GM12878 (cell line): Measurements from ENCODE around the gene RIMBP2. TPM values are rescaled to one million over a fixed set of nuclear protein-coding genes. Genes with fewer than 3 reads are reported as not detected.

ENCODE experiments used
- ATAC-seq: fragments of 200-7000 bp; cut with Tn5 transposase; 3 replicates; pipeline ENCODE4 v1.9.1; 2020; ENCODE audit warnings: mild to moderate bottlenecking, moderate library complexity
- BruUV-seq: library from RNA; stranded (reverse); fragments of 400-500 nt; replicated peaks from 2 replicates; lab custom pipeline; 2021; lab: Mats Ljungman, UMichigan
- CTCF ChIA-PET: fragments of 300-600 bp; sonication (Branson Sonifier 250); formaldehyde crosslinking; extraction: SDS; loops from one replicate; lab custom pipeline; 2021; ENCODE audit warnings: inconsistent platforms; lab: Yijun Ruan, JAX
- POLR2A ChIA-PET: fragments of 350-600 bp; formaldehyde crosslinking; extraction: SDS; loops from one replicate; lab custom pipeline; 2021; ENCODE audit warnings: inconsistent platforms; lab: Charles Lee
- RAD21 ChIA-PET: fragments of 300-600 bp; sonication (Branson Sonifier 250); formaldehyde crosslinking; loops from one replicate; lab custom pipeline; 2023; ENCODE audit warnings: antibody characterized with exemption; ENCODE audit not compliant: unreplicated experiment; lab: Charles Lee
- SMC1A ChIA-PET: fragments of 300-600 bp; sonication (Branson Sonifier 250); formaldehyde crosslinking; loops from one replicate; lab custom pipeline; 2023; ENCODE audit not compliant: unreplicated experiment, uncharacterized antibody; lab: Charles Lee
- DNase-seq: peaks from one replicate; pipeline ENCODE4 v3.0.0-alpha.2; 2011; ENCODE audit warnings: low read depth, low spot score
- FAIRE-seq: peaks from 3 replicates; lab custom pipeline; 2011; peaks lifted over from hg19 to GRCh38; lab: Jason Lieb, UNC
- H2AFZ ChIP-seq: 2 replicates; pipeline ENCODE4 v1.6.0; 2011; ENCODE audit warnings: low read depth, low read length, control low read depth; ENCODE audit not compliant: control insufficient read depth
- H3K27ac ChIP-seq: 2 replicates; pipeline ENCODE4 v1.5.1; 2011; ENCODE audit warnings: control low read depth; ENCODE audit not compliant: control insufficient read depth, insufficient read depth
- H3K27me3 ChIP-seq, 2 experiments: replicated peaks in 1 of 2; 2 replicates each; pipeline versions ENCODE4 v1.6.0 to v1.6.1; 2011; ENCODE audit warnings: low read length in 1 of 2; ENCODE audit not compliant: control insufficient read depth in 2 of 2, insufficient read depth in 2 of 2
- H3K36me3 ChIP-seq, 2 experiments: 2 replicates each; pipeline ENCODE4 v1.5.1; 2011; ENCODE audit warnings: low read length in 1 of 2; ENCODE audit not compliant: control insufficient read depth in 2 of 2, insufficient read depth in 2 of 2
- H3K4me1 ChIP-seq: 2 replicates; pipeline ENCODE4 v1.6.1; 2011; ENCODE audit warnings: mild to moderate bottlenecking, low read length, moderate library complexity, mixed read lengths; ENCODE audit not compliant: control insufficient read depth, insufficient read depth
- H3K4me2 ChIP-seq: 2 replicates; pipeline ENCODE4 v1.6.0; 2011; ENCODE audit warnings: control low read depth; ENCODE audit not compliant: control insufficient read depth, insufficient read depth
- H3K4me3 ChIP-seq: fragments of 200-600 bp; sonication (generic); 2 replicates; pipeline ENCODE4 v1.5.1; 2016
- H3K79me2 ChIP-seq: 2 replicates; pipeline ENCODE4 v1.6.0; 2011; ENCODE audit warnings: low read length; ENCODE audit not compliant: control insufficient read depth, insufficient read depth
- H3K9ac ChIP-seq: 2 replicates; pipeline ENCODE4 v1.8.0; 2011; ENCODE audit warnings: low read length, control low read depth, mixed read lengths; ENCODE audit not compliant: control insufficient read depth, insufficient read depth
- H3K9me3 ChIP-seq: replicated peaks from 3 replicates; pipeline ENCODE4 v1.5.1; 2011; ENCODE audit warnings: mild to moderate bottlenecking, low read length; ENCODE audit not compliant: control insufficient read depth, insufficient read depth
- H4K20me1 ChIP-seq: 2 replicates; pipeline ENCODE4 v1.6.0; 2011; ENCODE audit not compliant: control insufficient read depth, insufficient read depth
- BCL11A ChIP-seq: IDR thresholded peaks from 2 replicates; pipeline ENCODE4 v1.6.1; 2011; ENCODE audit warnings: low read depth, low read length
- BMI1 ChIP-seq: fragments of 450-650 bp; IDR thresholded peaks from 2 replicates; pipeline ENCODE4 v1.6.1; 2016; ENCODE audit warnings: mild to moderate bottlenecking, moderate library complexity, borderline replicate concordance
- HDAC6 ChIP-seq: fragments of 200-600 bp; sonication (generic); IDR thresholded peaks from one replicate; pipeline ENCODE4 v1.8.0; 2017; ENCODE audit warnings: antibody characterized with exemption; ENCODE audit not compliant: unreplicated experiment
- NFYA ChIP-seq: IDR thresholded peaks from 2 replicates; pipeline ENCODE4 v1.6.1; 2011; ENCODE audit warnings: low read depth, mild to moderate bottlenecking, low read length, improper control_type of control experiment, borderline replicate concordance
- NRF1 ChIP-seq: conservative IDR thresholded peaks from 2 replicates; pipeline ENCODE4 v1.6.1; 2011; ENCODE audit warnings: mild to moderate bottlenecking, low read depth, low read length, improper control_type of control experiment
- RUNX3 ChIP-seq: IDR thresholded peaks from 2 replicates; pipeline ENCODE4 v1.6.1; 2012; ENCODE audit warnings: low read length, inconsistent platforms
- ZNF24 ChIP-seq: fragments of 450-650 bp; IDR thresholded peaks from 2 replicates; pipeline ENCODE4 v1.6.1; 2017; ENCODE audit warnings: antibody characterized with exemption, mild to moderate bottlenecking
- WGBS: methylation state at CpG from one replicate; pipeline ENCODE4 v1.1.6; 2016; ENCODE audit warnings: low lambda C conversion rate; ENCODE audit not compliant: insufficient replicate concordance, insufficient coverage; ENCODE audit errors: missing lambda C conversion rate; 5-methylcytosine and 5-hydroxymethylcytosine counted together
- in situ Hi-C: fragments of 300-500 bp; cut with MboI; formaldehyde crosslinking; loops from 9 replicates; pipeline ENCODE4 v1.14.3; 2018; ENCODE audit warnings: mixed read lengths
- intact Hi-C: fragments of 100-400 bp; cut with micrococcal nuclease; formaldehyde crosslinking; loops from one replicate; pipeline ENCODE4 v1.14.2; 2022; ENCODE audit not compliant: unreplicated experiment
- polyA plus RNA-seq, 11 experiments: library from polyadenylated mRNA; depleted of rRNA in 4 of 11; unstranded in 6 of 11; stranded (reverse) in 5 of 11; fragments of >200 nt; fragmentation: Nextera tagmentation in 4 of 11; fragmentation: Illumina TruSeq in 1 of 11; extraction: Ambion mirVana in 4 of 11; extraction: Trizol in 1 of 11; gene quantifications; 1 replicate in 1 of 11; 2 replicates in 10 of 11; pipeline versions ENCODE4 v1.2.1 to v1.2.3, GENCODE V29; 2011 to 2016; ENCODE audit warnings: inconsistent platforms in 2 of 11, missing spikeins in 2 of 11, low read depth in 1 of 11
- total RNA-seq, 4 experiments: library from RNA; depleted of rRNA in 3 of 4; stranded (reverse); fragments of >200 nt in 3 of 4; fragmentation: Illumina TruSeq in 1 of 4; extraction: Trizol in 1 of 4; gene quantifications; 2 replicates each; pipeline versions ENCODE4 v1.2.1 to v1.2.3, GENCODE V29; 2013 to 2021
- TF ChIP-seq, protein P1 (sequence below): fragments of 450-650 bp; IDR thresholded peaks from 2 replicates; pipeline ENCODE4 v1.6.1; 2017; ENCODE audit warnings: borderline replicate concordance
- TF ChIP-seq, protein P2 (sequence below): IDR thresholded peaks from 2 replicates; pipeline ENCODE4 v1.6.1; 2012; ENCODE audit warnings: low read length, inconsistent platforms

Gene RIMBP2
- total and polyA plus RNA-seq, 10 of the 15 experiments (the other 5 are each of a cell fraction or from before 2014, with no cell fraction given) = 0.04 to 2.9 (median 0.07) TPM; not detected in 1

DNA sequence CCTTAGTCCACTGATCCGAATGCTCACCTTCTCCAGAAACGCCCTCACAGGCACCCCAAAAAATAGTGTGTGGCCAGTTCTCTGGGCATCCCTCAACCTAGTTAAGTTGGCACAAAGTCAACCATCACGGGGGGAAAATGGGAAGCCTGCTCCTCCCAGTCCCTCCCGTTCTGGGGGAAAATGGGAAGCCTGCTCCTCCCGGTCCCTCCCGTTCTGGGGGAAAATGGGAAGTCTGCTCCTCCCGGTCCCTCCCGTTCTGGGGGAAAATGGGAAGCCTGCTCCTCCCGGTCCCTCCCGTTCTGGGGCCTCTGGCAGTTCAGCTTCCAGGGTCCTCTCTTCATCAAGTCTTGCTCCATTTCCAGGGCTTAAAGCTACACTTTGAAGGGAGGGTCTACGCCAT lies 106.1 kb downstream of the RIMBP2 start:
- Histone ChIP-seq H3K27ac (no peak overlapping the region), H3K4me3 (no peak overlapping the region), H4K20me1 (no peaks in the 10 kb centered on the region), H3K9ac (no peak overlapping the region), H3K79me2 (no peaks in the 10 kb centered on the region), H2AFZ (no peak overlapping the region), H3K9me3 (no peaks in the 10 kb centered on the region), H3K4me2 (no peak overlapping the region), H3K36me3 (no peaks in the 10 kb centered on the region), H3K4me1 (no peaks in the 10 kb centered on the region), H3K27me3 (no peaks in the 10 kb centered on the region)
- in situ Hi-C loops (no loop called here), intact Hi-C loops (no loop called here)
- DNase-seq (no peak), FAIRE-seq (no peak), ATAC-seq (no peak)
- ChIA-PET SMC1A (interaction anchor here (0.6 kb wide), 1 partner anchor 19 kb away, joined by 3 read pairs; no protein-coding TSS in a partner anchor), CTCF (no interaction called here), RAD21 (no interaction called here), POLR2A (no interaction called here)
- BruUV-seq = no TSS peak
- whole genome bisulfite sequencing = 25% methylated on average over 11 of the region's 11 CpGs
- TF ChIP-seq, protein P1, sequence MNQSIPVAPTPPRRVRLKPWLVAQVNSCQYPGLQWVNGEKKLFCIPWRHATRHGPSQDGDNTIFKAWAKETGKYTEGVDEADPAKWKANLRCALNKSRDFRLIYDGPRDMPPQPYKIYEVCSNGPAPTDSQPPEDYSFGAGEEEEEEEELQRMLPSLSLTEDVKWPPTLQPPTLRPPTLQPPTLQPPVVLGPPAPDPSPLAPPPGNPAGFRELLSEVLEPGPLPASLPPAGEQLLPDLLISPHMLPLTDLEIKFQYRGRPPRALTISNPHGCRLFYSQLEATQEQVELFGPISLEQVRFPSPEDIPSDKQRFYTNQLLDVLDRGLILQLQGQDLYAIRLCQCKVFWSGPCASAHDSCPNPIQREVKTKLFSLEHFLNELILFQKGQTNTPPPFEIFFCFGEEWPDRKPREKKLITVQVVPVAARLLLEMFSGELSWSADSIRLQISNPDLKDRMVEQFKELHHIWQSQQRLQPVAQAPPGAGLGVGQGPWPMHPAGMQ = no peak
- TF ChIP-seq RUNX3 = no peak

DNA sequence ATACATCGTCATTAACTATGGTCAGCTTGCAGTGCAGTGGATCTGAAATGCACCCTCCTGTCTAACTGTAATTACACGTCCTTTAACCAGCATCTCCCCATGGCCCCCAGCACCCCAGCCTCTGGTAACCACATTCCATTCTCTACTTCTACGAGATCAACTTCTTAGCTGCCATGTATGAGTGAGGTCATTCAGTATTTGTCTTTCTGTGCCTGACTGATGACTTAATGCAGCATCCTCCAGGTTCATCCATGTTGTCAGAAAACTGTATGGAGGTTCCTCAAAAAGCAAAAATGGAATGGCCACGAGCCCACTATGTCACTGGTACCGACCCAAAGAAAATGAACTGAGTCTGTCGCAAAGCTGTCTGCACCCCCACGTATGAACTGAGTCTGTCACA lies 107.3 kb downstream of the RIMBP2 start:
- ATAC-seq (no peak), FAIRE-seq (no peak), DNase-seq (no peak)
- Histone ChIP-seq H3K4me1 (no peaks in the 10 kb centered on the region), H2AFZ (no peak overlapping the region), H3K9me3 (no peaks in the 10 kb centered on the region), H3K9ac (no peak overlapping the region), H3K79me2 (no peaks in the 10 kb centered on the region), H3K27ac (no peak overlapping the region), H3K4me2 (no peak overlapping the region), H3K4me3 (no peak overlapping the region), H3K27me3 (no peaks in the 10 kb centered on the region), H3K36me3 (no peaks in the 10 kb centered on the region), H4K20me1 (no peaks in the 10 kb centered on the region)
- ChIA-PET RAD21 (no interaction called here), CTCF (no interaction called here), POLR2A (no interaction called here), SMC1A (no interaction called here)
- in situ Hi-C loops (no loop called here), intact Hi-C loops (no loop called here)
- TF ChIP-seq, protein P2, sequence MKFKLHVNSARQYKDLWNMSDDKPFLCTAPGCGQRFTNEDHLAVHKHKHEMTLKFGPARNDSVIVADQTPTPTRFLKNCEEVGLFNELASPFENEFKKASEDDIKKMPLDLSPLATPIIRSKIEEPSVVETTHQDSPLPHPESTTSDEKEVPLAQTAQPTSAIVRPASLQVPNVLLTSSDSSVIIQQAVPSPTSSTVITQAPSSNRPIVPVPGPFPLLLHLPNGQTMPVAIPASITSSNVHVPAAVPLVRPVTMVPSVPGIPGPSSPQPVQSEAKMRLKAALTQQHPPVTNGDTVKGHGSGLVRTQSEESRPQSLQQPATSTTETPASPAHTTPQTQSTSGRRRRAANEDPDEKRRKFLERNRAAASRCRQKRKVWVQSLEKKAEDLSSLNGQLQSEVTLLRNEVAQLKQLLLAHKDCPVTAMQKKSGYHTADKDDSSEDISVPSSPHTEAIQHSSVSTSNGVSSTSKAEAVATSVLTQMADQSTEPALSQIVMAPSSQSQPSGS = no peak
- TF ChIP-seq NFYA (no peak), BCL11A (no peak), BMI1 (no peak), HDAC6 (no peak), ZNF24 (no peak), NRF1 (no peak)
- 32% methylated on average over 7 of the region's 7 CpGs for WGBS
- BruUV-seq = no TSS peak
